H1 (cell line): ENCODE measurements around the gene TNRC6A. TPM values are rescaled to one million over a fixed set of nuclear protein-coding genes. Genes with fewer than 3 reads are reported as not detected.

Experiments used
- CTCF ChIA-PET: fragments of 300-600 bp; sonication (Branson Sonifier 250); formaldehyde crosslinking; loops from one replicate; lab custom pipeline; 2021; ENCODE audit not compliant: partially characterized antibody; lab: Charles Lee
- POLR2A ChIA-PET: fragments of 300-600 bp; sonication (Branson Sonifier 250); formaldehyde crosslinking; loops from one replicate; lab custom pipeline; 2021; ENCODE audit warnings: inconsistent platforms; ENCODE audit not compliant: partially characterized antibody; lab: Charles Lee
- DNase-seq, 2 experiments: peaks; one replicate each; pipeline versions ENCODE4 v3.0.0 to v3.0.0-alpha.2; 2010 to 2022; ENCODE audit warnings: low spot score in 2 of 2, low read depth in 1 of 2, mixed read lengths in 1 of 2
- FAIRE-seq: peaks from 2 replicates; lab custom pipeline; 2011; peaks lifted over from hg19 to GRCh38; lab: Jason Lieb, UNC
- H2AFZ ChIP-seq: 2 replicates; pipeline ENCODE4 v1.8.1; 2012; ENCODE audit warnings: low read length, inconsistent platforms
- H2AK5ac ChIP-seq: 2 replicates; pipeline ENCODE4 v1.6.1; 2013; ENCODE audit warnings: low read depth, low read length
- H2BK120ac ChIP-seq: replicated peaks from 2 replicates; pipeline ENCODE3; 2013; ENCODE audit warnings: low read depth, low read length, inconsistent platforms
- H2BK12ac ChIP-seq: 2 replicates; pipeline ENCODE4 v1.6.1; 2013; ENCODE audit warnings: low read depth, low read length
- H2BK15ac ChIP-seq: 2 replicates; pipeline ENCODE4 v1.6.1; 2013; ENCODE audit warnings: low read length
- H2BK20ac ChIP-seq: 2 replicates; pipeline ENCODE4 v1.6.1; 2013; ENCODE audit warnings: low read length
- H2BK5ac ChIP-seq: 2 replicates; pipeline ENCODE4 v1.6.1; 2013; ENCODE audit warnings: low read depth, low read length
- H3K14ac ChIP-seq: 2 replicates; pipeline ENCODE4 v1.6.1; 2013; ENCODE audit warnings: inconsistent platforms; ENCODE audit not compliant: insufficient read length
- H3K18ac ChIP-seq: 2 replicates; pipeline ENCODE4 v1.6.1; 2013; ENCODE audit warnings: low read length; ENCODE audit errors: extremely low read depth
- H3K23ac ChIP-seq: 2 replicates; pipeline ENCODE4 v1.6.1; 2013; ENCODE audit warnings: inconsistent platforms; ENCODE audit not compliant: insufficient read length
- H3K23me2 ChIP-seq: 2 replicates; pipeline ENCODE4 v1.6.1; 2013; ENCODE audit warnings: low read depth, low read length
- H3K27ac ChIP-seq: 2 replicates; pipeline ENCODE4 v1.6.1; 2011; ENCODE audit warnings: low read depth, low read length, inconsistent platforms
- H3K27me3 ChIP-seq, 4 experiments: replicated peaks in 1 of 4; 1 replicate in 1 of 4; 2 replicates in 3 of 4; pipeline versions ENCODE4 v1.6.1 to v1.8.1; 2011 to 2013; ENCODE audit warnings: low read length in 3 of 4, mild to moderate bottlenecking in 3 of 4, inconsistent platforms in 2 of 4, mixed read lengths in 2 of 4, moderate library complexity in 1 of 4; ENCODE audit not compliant: control insufficient read depth in 3 of 4, insufficient read depth in 3 of 4; ENCODE audit errors: extremely low read depth in 1 of 4
- H3K36me3 ChIP-seq, 4 experiments: 2 replicates each; pipeline versions ENCODE4 v1.6.1 to v1.8.1; 2011 to 2013; ENCODE audit warnings: mild to moderate bottlenecking in 4 of 4, low read length in 3 of 4, moderate library complexity in 2 of 4, control low read depth in 1 of 4, inconsistent platforms in 1 of 4; ENCODE audit not compliant: insufficient read depth in 4 of 4, control insufficient read depth in 2 of 4
- H3K4ac ChIP-seq: replicated peaks from 2 replicates; pipeline ENCODE3; 2013; ENCODE audit warnings: low read length, low read depth, mixed read lengths, inconsistent platforms; ENCODE audit not compliant: insufficient read length
- H3K4me1 ChIP-seq, 4 experiments: replicated peaks in 1 of 4; 1 replicate in 1 of 4; 2 replicates in 3 of 4; pipeline versions ENCODE4 v1.6.1 to v1.8.1; 2011 to 2013; ENCODE audit warnings: low read length in 3 of 4, inconsistent platforms in 2 of 4, mixed read lengths in 1 of 4; ENCODE audit not compliant: insufficient read depth in 4 of 4, control insufficient read depth in 3 of 4
- H3K4me2 ChIP-seq, 2 experiments: 2 replicates each; pipeline versions ENCODE4 v1.6.1 to v1.8.1; 2011 to 2013; ENCODE audit warnings: low read depth in 2 of 2, low read length in 2 of 2, control low read depth in 1 of 2, inconsistent platforms in 1 of 2, mild to moderate bottlenecking in 1 of 2; ENCODE audit not compliant: insufficient read depth in 1 of 2
- H3K4me3 ChIP-seq, 4 experiments: fragments of 200-600, 300-600 bp in 1 of 4; sonication (generic), shearing (Covaris generic), sonication (Bioruptor Twin) in 1 of 4; 2 replicates each; pipeline versions ENCODE4 v1.5.1 to v1.8.1; 2011 to 2016; ENCODE audit warnings: low read length in 4 of 4, low read depth in 3 of 4, control low read depth in 2 of 4, inconsistent platforms in 2 of 4, mild to moderate bottlenecking in 2 of 4, mixed read lengths in 1 of 4, moderate library complexity in 1 of 4; ENCODE audit not compliant: insufficient read depth in 2 of 4; ENCODE audit errors: extremely low read depth in 1 of 4
- H3K56ac ChIP-seq: replicated peaks from 2 replicates; pipeline ENCODE3; 2013; ENCODE audit warnings: low read depth, mild to moderate bottlenecking, mixed read lengths, low read length, inconsistent platforms; ENCODE audit not compliant: insufficient read length
- H3K79me1 ChIP-seq: 2 replicates; pipeline ENCODE4 v1.6.1; 2013; ENCODE audit warnings: low read depth, low read length, control low read depth
- H3K79me2 ChIP-seq, 2 experiments: 2 replicates each; pipeline versions ENCODE4 v1.6.1 to v1.8.1; 2012 to 2013; ENCODE audit warnings: low read length in 2 of 2, mild to moderate bottlenecking in 2 of 2, inconsistent platforms in 1 of 2; ENCODE audit not compliant: insufficient read depth in 2 of 2, control insufficient read depth in 1 of 2
- H3K9ac ChIP-seq, 4 experiments: replicated peaks in 1 of 4; 1 replicate in 1 of 4; 2 replicates in 3 of 4; pipeline versions ENCODE4 v1.6.1 to v1.8.1; 2011 to 2013; ENCODE audit warnings: low read depth in 3 of 4, low read length in 3 of 4, control low read depth in 2 of 4, mild to moderate bottlenecking in 2 of 4, moderate library complexity in 2 of 4, inconsistent platforms in 1 of 4; ENCODE audit errors: extremely low read depth in 1 of 4
- H3K9me3 ChIP-seq, 2 experiments: 2 replicates each; pipeline versions ENCODE4 v1.6.1 to v1.8.1; 2012 to 2013; ENCODE audit warnings: mild to moderate bottlenecking in 2 of 2, moderate library complexity in 2 of 2, control low read depth in 1 of 2, inconsistent platforms in 1 of 2, low read depth in 1 of 2, low read length in 1 of 2, mixed read lengths in 1 of 2; ENCODE audit not compliant: insufficient read depth in 2 of 2
- H4K20me1 ChIP-seq, 2 experiments: replicated peaks in 1 of 2; 2 replicates each; pipeline versions ENCODE3 to v1.8.1; 2011 to 2013; ENCODE audit warnings: inconsistent platforms in 2 of 2, low read length in 2 of 2, mild to moderate bottlenecking in 1 of 2; ENCODE audit not compliant: insufficient read depth in 2 of 2, control insufficient read depth in 1 of 2
- H4K5ac ChIP-seq: 2 replicates; pipeline ENCODE4 v1.6.1; 2013; ENCODE audit warnings: low read length, low read depth, mixed read lengths, inconsistent platforms; ENCODE audit not compliant: insufficient read length
- H4K8ac ChIP-seq: 2 replicates; pipeline ENCODE4 v1.8.0; 2013; ENCODE audit warnings: mild to moderate bottlenecking, moderate library complexity, low read length, inconsistent platforms; ENCODE audit not compliant: insufficient read depth; ENCODE audit errors: extremely low read depth
- H4K91ac ChIP-seq: replicated peaks from 2 replicates; pipeline ENCODE3; 2013; ENCODE audit warnings: low read length, mixed read lengths, inconsistent platforms; ENCODE audit not compliant: insufficient read length
- BACH1 ChIP-seq: IDR thresholded peaks from 2 replicates; pipeline ENCODE4 v1.6.1; 2012; ENCODE audit warnings: low read length, improper control_type of control experiment
- BCL11A ChIP-seq, 2 experiments: IDR thresholded peaks; one replicate each; pipeline ENCODE4 v1.6.1; 2011; ENCODE audit warnings: low read depth in 2 of 2, low read length in 2 of 2, mild to moderate bottlenecking in 2 of 2
- CBX8 ChIP-seq: fragments of 300-800, 300-1000 bp; sonication (generic); IDR thresholded peaks from 2 replicates; pipeline ENCODE4 v1.7.1; 2016; ENCODE audit warnings: low read depth, low read length, borderline replicate concordance
- GABPA ChIP-seq: IDR thresholded peaks from 2 replicates; pipeline ENCODE4 v1.6.1; 2011; ENCODE audit warnings: mild to moderate bottlenecking, low read length, moderate library complexity, borderline replicate concordance; ENCODE audit not compliant: insufficient read depth
- JUND ChIP-seq: IDR thresholded peaks from 2 replicates; pipeline ENCODE4 v1.6.1; 2011; ENCODE audit warnings: mild to moderate bottlenecking, improper control_type of control experiment, low read length
- MAFK ChIP-seq: IDR thresholded peaks from 2 replicates; pipeline ENCODE4 v1.6.1; 2012; ENCODE audit warnings: low read depth, mild to moderate bottlenecking, improper control_type of control experiment, low read length
- POU5F1 ChIP-seq: IDR thresholded peaks from 2 replicates; pipeline ENCODE4 v1.6.1; 2011; ENCODE audit warnings: low read depth, mild to moderate bottlenecking, low read length, moderate library complexity
- RBBP5 ChIP-seq: IDR thresholded peaks from 2 replicates; pipeline ENCODE4 v1.7.1; 2012; ENCODE audit warnings: low read depth, mild to moderate bottlenecking, inconsistent platforms, low read length, moderate library complexity, borderline replicate concordance
- SIN3A ChIP-seq, 2 experiments: IDR thresholded peaks in 1 of 2; conservative IDR thresholded peaks in 1 of 2; 2 replicates each; pipeline ENCODE4 v1.6.1; 2011 to 2012; ENCODE audit warnings: low read length in 2 of 2, improper control_type of control experiment in 1 of 2, low read depth in 1 of 2, mild to moderate bottlenecking in 1 of 2
- SP1 ChIP-seq: IDR thresholded peaks from 2 replicates; pipeline ENCODE4 v1.6.1; 2011; ENCODE audit warnings: low read depth, low read length
- SP4 ChIP-seq: IDR thresholded peaks from 2 replicates; pipeline ENCODE4 v1.6.1; 2012; ENCODE audit warnings: low read length, inconsistent platforms
- TAF1 ChIP-seq: IDR thresholded peaks from 2 replicates; pipeline ENCODE4 v1.6.1; 2011; ENCODE audit warnings: mild to moderate bottlenecking, low read depth, low read length
- TAF7 ChIP-seq: optimal IDR thresholded peaks from 2 replicates; pipeline ENCODE3; 2011; ENCODE audit warnings: low read depth, mild to moderate bottlenecking, inconsistent platforms, low read length, moderate library complexity, borderline replicate concordance
- WGBS, 2 experiments: shearing (Covaris generic) in 1 of 2; methylation state at CpG; one replicate each; pipeline versions ENCODE4 v1.1.6 to v1.1.7; 2013 to 2015; ENCODE audit warnings: low lambda C conversion rate in 2 of 2, mixed read lengths in 2 of 2, inconsistent platforms in 1 of 2, low coverage in 1 of 2, missing lambda C conversion rate in 1 of 2; ENCODE audit not compliant: insufficient replicate concordance in 2 of 2, insufficient coverage in 1 of 2, insufficient read length in 1 of 2; ENCODE audit errors: extremely low coverage in 1 of 2, missing lambda C conversion rate in 1 of 2; 5-methylcytosine and 5-hydroxymethylcytosine counted together
- polyA plus RNA-seq, 7 experiments: library from polyadenylated mRNA; depleted of rRNA in 3 of 7; stranded (reverse) in 5 of 7; unstranded in 2 of 7; fragments of >200 nt in 5 of 7; fragments of 200-250 nt in 2 of 7; gene quantifications; 1 replicate in 5 of 7; 2 replicates in 1 of 7; 4 replicates in 1 of 7; pipeline versions ENCODE4 v1.2.1 to v1.2.3, GENCODE V29; 2011 to 2013; ENCODE audit warnings: missing spikeins in 2 of 7, mixed read lengths in 2 of 7
- total RNA-seq: library from RNA; stranded (reverse); fragmentation: NEBNext Ultra II Directional; extraction: Animal tissue kit (Norgen Biotek cat#: 25700); gene quantifications from 2 replicates; pipeline ENCODE4 v1.2.1, GENCODE V29; 2021
- TF ChIP-seq, protein P1 (sequence below): IDR thresholded peaks from 2 replicates; pipeline ENCODE4 v1.6.1; 2012; ENCODE audit warnings: inconsistent platforms

Gene TNRC6A
- total and polyA plus RNA-seq, 2 of the 8 experiments (the other 6 are each of a cell fraction or from before 2014, with no cell fraction given) = 67.6 to 103 TPM

- Histone ChIP-seq H4K5ac (no peak overlapping the region), H3K79me2 (peaks cover 0 to 94% of the 10 kb centered on the region in 2 experiments; a peak in 3 of 4 replicates), H2AK5ac (no peak overlapping the region), H3K18ac (no peak overlapping the region), H2BK15ac (no peak overlapping the region), H2BK120ac (no peak overlapping the region), H2AFZ (no peak overlapping the region), H2BK5ac (no peak overlapping the region), H3K36me3 (peaks cover 0 to 41% (median 7%) of the 10 kb centered on the region in 4 experiments; a peak in 7 of 8 replicates), H3K9ac (no peak overlapping the region), H3K27me3 (peaks cover 0 to 1% (median 0%) of the 10 kb centered on the region in 4 experiments; a peak in 1 of 7 replicates), H3K4me2 (no peak overlapping the region), H2BK12ac (no peak overlapping the region), H4K20me1 (peaks cover 10 to 14% of the 10 kb centered on the region in 2 experiments), H3K14ac (no peak overlapping the region), H3K79me1 (peaks cover 2% of the 10 kb centered on the region; the same call in 1 of the 2 replicates), H3K4me3 (no peak overlapping the region), H3K4ac (no peak overlapping the region), H2BK20ac (no peak overlapping the region), H3K23ac (no peak overlapping the region), H3K9me3 (no peaks in the 10 kb centered on the region), H4K8ac (no peak overlapping the region), H3K4me1 (peaks cover 0 to 3% (median 0%) of the 10 kb centered on the region in 4 experiments; a peak in 1 of 7 replicates), H3K56ac (no peak overlapping the region), H3K23me2 (no peaks in the 10 kb centered on the region), H3K27ac (no peak overlapping the region), H4K91ac (no peak overlapping the region)
- ChIA-PET POLR2A (interaction anchor here (0.7 kb wide), 1 partner anchor 34 kb away, joined by 3 read pairs; no protein-coding TSS in a partner anchor), CTCF (no interaction called here)
- FAIRE-seq (no peak), DNase-seq (no peak)
- WGBS, 2 experiments = 92% methylated on average over 2 of the region's 2 CpGs; no CpG with 5 or more reads in 1 of the 2 experiments
- TF ChIP-seq MAFK (no peak), SP1 (no peak), BACH1 (no peak), SIN3A (conservative IDR thresholded peaks at IDR 0.05 in 1 of 2, IDR thresholded peaks at IDR 0.05 in 1 of 2; ENCODE audit: low read depth in 1 of 2, low read length in 2 of 2) (no peak), POU5F1 (no peak), TAF7 (no peak), SP4 (no peak), TAF1 (no peak), JUND (no peak), BCL11A (IDR thresholded peaks at IDR 0.05; ENCODE audit: low read depth in 2 of 2, low read length in 2 of 2) (no peak), CBX8 (no peak), GABPA (no peak), RBBP5 (no peak)
- TF ChIP-seq, protein P1, sequence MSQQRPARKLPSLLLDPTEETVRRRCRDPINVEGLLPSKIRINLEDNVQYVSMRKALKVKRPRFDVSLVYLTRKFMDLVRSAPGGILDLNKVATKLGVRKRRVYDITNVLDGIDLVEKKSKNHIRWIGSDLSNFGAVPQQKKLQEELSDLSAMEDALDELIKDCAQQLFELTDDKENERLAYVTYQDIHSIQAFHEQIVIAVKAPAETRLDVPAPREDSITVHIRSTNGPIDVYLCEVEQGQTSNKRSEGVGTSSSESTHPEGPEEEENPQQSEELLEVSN = no peak
Observed at GRCh38 chr16:24764916-24765315, 35.5 kb downstream of the TNRC6A start.
